H1 (cell line): ENCODE results near the gene RAB3IL1. TPM values are rescaled to one million over a fixed set of nuclear protein-coding genes. Genes with fewer than 3 reads are reported as not detected.

ENCODE experiments used
- BCL11A ChIP-seq, 2 experiments: IDR thresholded peaks; one replicate each; pipeline ENCODE4 v1.6.1; 2011; ENCODE audit warnings: low read depth in 2 of 2, low read length in 2 of 2, mild to moderate bottlenecking in 2 of 2
- CHD1 ChIP-seq: IDR thresholded peaks from 2 replicates; pipeline ENCODE4 v1.6.1; 2012; ENCODE audit warnings: low read depth, low read length, improper control_type of control experiment
- CHD2 ChIP-seq: IDR thresholded peaks from 2 replicates; pipeline ENCODE4 v1.6.1; 2012; ENCODE audit warnings: low read length, improper control_type of control experiment
- CTBP2 ChIP-seq: IDR thresholded peaks from 2 replicates; pipeline ENCODE4 v1.7.0; 2011; ENCODE audit warnings: borderline replicate concordance, mild to moderate bottlenecking, moderate library complexity, mixed read lengths, low read length; ENCODE audit not compliant: insufficient read depth, insufficient read length
- EGR1 ChIP-seq: IDR thresholded peaks from 2 replicates; pipeline ENCODE4 v1.6.1; 2011; ENCODE audit warnings: low read depth, low read length, borderline replicate concordance
- HDAC2 ChIP-seq, 2 experiments: fragments of 300-600 bp in 1 of 2; sonication (generic) in 1 of 2; IDR thresholded peaks; 2 replicates each; pipeline ENCODE4 v1.6.1; 2011 to 2012; ENCODE audit warnings: low read depth in 2 of 2, low read length in 2 of 2, mild to moderate bottlenecking in 2 of 2, moderate library complexity in 2 of 2, borderline replicate concordance in 1 of 2, inconsistent platforms in 1 of 2
- JUND ChIP-seq: IDR thresholded peaks from 2 replicates; pipeline ENCODE4 v1.6.1; 2011; ENCODE audit warnings: mild to moderate bottlenecking, improper control_type of control experiment, low read length
- NANOG ChIP-seq: IDR thresholded peaks from 2 replicates; pipeline ENCODE4 v1.6.1; 2011; ENCODE audit warnings: low read length, low read depth, mild to moderate bottlenecking, inconsistent platforms; ENCODE audit not compliant: insufficient read depth, poor library complexity, severe bottlenecking
- NRF1 ChIP-seq: IDR thresholded peaks from 2 replicates; pipeline ENCODE4 v1.6.1; 2011; ENCODE audit warnings: mild to moderate bottlenecking, low read depth, low read length, improper control_type of control experiment
- RFX5 ChIP-seq: IDR thresholded peaks from 2 replicates; pipeline ENCODE4 v1.6.1; 2011; ENCODE audit warnings: low read depth, low read length, improper control_type of control experiment, borderline replicate concordance
- RXRA ChIP-seq: IDR thresholded peaks from 2 replicates; pipeline ENCODE4 v1.6.1; 2011; ENCODE audit warnings: low read depth, mild to moderate bottlenecking, low read length, moderate library complexity; ENCODE audit not compliant: insufficient read depth
- SIN3A ChIP-seq, 2 experiments: IDR thresholded peaks in 1 of 2; conservative IDR thresholded peaks in 1 of 2; 2 replicates each; pipeline ENCODE4 v1.6.1; 2011 to 2012; ENCODE audit warnings: low read length in 2 of 2, improper control_type of control experiment in 1 of 2, low read depth in 1 of 2, mild to moderate bottlenecking in 1 of 2
- SP1 ChIP-seq: IDR thresholded peaks from 2 replicates; pipeline ENCODE4 v1.6.1; 2011; ENCODE audit warnings: low read depth, low read length
- TAF1 ChIP-seq: IDR thresholded peaks from 2 replicates; pipeline ENCODE4 v1.6.1; 2011; ENCODE audit warnings: mild to moderate bottlenecking, low read depth, low read length
- TAF7 ChIP-seq: optimal IDR thresholded peaks from 2 replicates; pipeline ENCODE3; 2011; ENCODE audit warnings: low read depth, mild to moderate bottlenecking, inconsistent platforms, low read length, moderate library complexity, borderline replicate concordance
- TBP ChIP-seq: IDR thresholded peaks from 2 replicates; pipeline ENCODE4 v1.6.1; 2011; ENCODE audit warnings: low read depth, low read length, improper control_type of control experiment
- YY1 ChIP-seq: IDR thresholded peaks from 2 replicates; pipeline ENCODE4 v1.6.1; 2011; ENCODE audit warnings: low read depth, mild to moderate bottlenecking, low read length
- ZNF274 ChIP-seq: IDR thresholded peaks from 2 replicates; pipeline ENCODE4 v1.7.0; 2012; ENCODE audit warnings: low read length, borderline replicate concordance; ENCODE audit errors: extremely low read depth
- polyA plus RNA-seq, 7 experiments: library from polyadenylated mRNA; depleted of rRNA in 3 of 7; stranded (reverse) in 5 of 7; unstranded in 2 of 7; fragments of >200 nt in 5 of 7; fragments of 200-250 nt in 2 of 7; gene quantifications; 1 replicate in 5 of 7; 2 replicates in 1 of 7; 4 replicates in 1 of 7; pipeline versions ENCODE4 v1.2.1 to v1.2.3, GENCODE V29; 2011 to 2013; ENCODE audit warnings: missing spikeins in 2 of 7, mixed read lengths in 2 of 7
- total RNA-seq: library from RNA; stranded (reverse); fragmentation: NEBNext Ultra II Directional; extraction: Animal tissue kit (Norgen Biotek cat#: 25700); gene quantifications from 2 replicates; pipeline ENCODE4 v1.2.1, GENCODE V29; 2021
- TF ChIP-seq, protein P1 (sequence below), 3 experiments: IDR thresholded peaks; 1 replicate in 2 of 3; 2 replicates in 1 of 3; pipeline versions ENCODE4 v1.5.1 to v1.6.1; 2011; ENCODE audit warnings: low read length in 3 of 3, mild to moderate bottlenecking in 3 of 3, inconsistent platforms in 2 of 3, low read depth in 1 of 3, moderate library complexity in 1 of 3; ENCODE audit not compliant: insufficient read depth in 1 of 3; ENCODE audit errors: control extremely low read depth in 1 of 3
- TF ChIP-seq, protein P2 (sequence below): IDR thresholded peaks from 2 replicates; pipeline ENCODE4 v1.6.1; 2011; ENCODE audit warnings: low read depth, mild to moderate bottlenecking, low read length; ENCODE audit not compliant: insufficient read depth

RAB3IL1 gene
- total and polyA plus RNA-seq, 2 of the 8 experiments (the other 6 are each of a cell fraction or from before 2014, with no cell fraction given): 6.8 to 7.9 TPM

GRCh38 chr11:61923166-61924063 is 6.0 kb upstream of the RAB3IL1 start (continued):
- TF ChIP-seq YY1 (no peak), TAF7 (no peak), RXRA (no peak), CTBP2 (no peak), NRF1 (no peak), EGR1 (no peak), BCL11A (IDR thresholded peaks at IDR 0.05; ENCODE audit: low read depth in 2 of 2, low read length in 2 of 2) (no peak), JUND (no peak), RFX5 (no peak), NANOG (no peak), SP1 (no peak), TBP (no peak), SIN3A (conservative IDR thresholded peaks at IDR 0.05 in 1 of 2, IDR thresholded peaks at IDR 0.05 in 1 of 2; ENCODE audit: low read depth in 1 of 2, low read length in 2 of 2) (no peak; a peak in 1 of 4 replicates), ZNF274 (no peak), HDAC2 (IDR thresholded peaks at IDR 0.05; ENCODE audit: borderline replicate concordance in 1 of 2, low read depth in 2 of 2, low read length in 2 of 2) (no peak), CHD1 (no peak), TAF1 (peak; percentile 55; the same call in 1 of the 2 replicates), CHD2 (no peak)
- TF ChIP-seq, protein P1, sequence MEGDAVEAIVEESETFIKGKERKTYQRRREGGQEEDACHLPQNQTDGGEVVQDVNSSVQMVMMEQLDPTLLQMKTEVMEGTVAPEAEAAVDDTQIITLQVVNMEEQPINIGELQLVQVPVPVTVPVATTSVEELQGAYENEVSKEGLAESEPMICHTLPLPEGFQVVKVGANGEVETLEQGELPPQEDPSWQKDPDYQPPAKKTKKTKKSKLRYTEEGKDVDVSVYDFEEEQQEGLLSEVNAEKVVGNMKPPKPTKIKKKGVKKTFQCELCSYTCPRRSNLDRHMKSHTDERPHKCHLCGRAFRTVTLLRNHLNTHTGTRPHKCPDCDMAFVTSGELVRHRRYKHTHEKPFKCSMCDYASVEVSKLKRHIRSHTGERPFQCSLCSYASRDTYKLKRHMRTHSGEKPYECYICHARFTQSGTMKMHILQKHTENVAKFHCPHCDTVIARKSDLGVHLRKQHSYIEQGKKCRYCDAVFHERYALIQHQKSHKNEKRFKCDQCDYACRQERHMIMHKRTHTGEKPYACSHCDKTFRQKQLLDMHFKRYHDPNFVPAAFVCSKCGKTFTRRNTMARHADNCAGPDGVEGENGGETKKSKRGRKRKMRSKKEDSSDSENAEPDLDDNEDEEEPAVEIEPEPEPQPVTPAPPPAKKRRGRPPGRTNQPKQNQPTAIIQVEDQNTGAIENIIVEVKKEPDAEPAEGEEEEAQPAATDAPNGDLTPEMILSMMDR (IDR thresholded peaks at IDR 0.05; ENCODE audit: control extremely low read depth in 1 of 3, insufficient read depth in 1 of 3, low read depth in 1 of 3, low read length in 3 of 3): no peak
- TF ChIP-seq, protein P2, sequence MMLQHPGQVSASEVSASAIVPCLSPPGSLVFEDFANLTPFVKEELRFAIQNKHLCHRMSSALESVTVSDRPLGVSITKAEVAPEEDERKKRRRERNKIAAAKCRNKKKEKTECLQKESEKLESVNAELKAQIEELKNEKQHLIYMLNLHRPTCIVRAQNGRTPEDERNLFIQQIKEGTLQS: no peak
